GM18499 (cell line): ENCODE measurements around the gene RAD51D.
"Not testable (repeated sequence)": the region's sequence is repeated elsewhere in the genome, so short reads cannot be mapped to it uniquely, and the experiment has no call there.

ENCODE experiments used
- ATAC-seq: cut with Tn5 transposase; IDR thresholded peaks from one replicate; pipeline ENCODE4 v1.9.1; 2021; ENCODE audit warnings: moderate number of reproducible peaks; ENCODE audit not compliant: insufficient read depth, unreplicated experiment

The RAD51D gene

DNA sequence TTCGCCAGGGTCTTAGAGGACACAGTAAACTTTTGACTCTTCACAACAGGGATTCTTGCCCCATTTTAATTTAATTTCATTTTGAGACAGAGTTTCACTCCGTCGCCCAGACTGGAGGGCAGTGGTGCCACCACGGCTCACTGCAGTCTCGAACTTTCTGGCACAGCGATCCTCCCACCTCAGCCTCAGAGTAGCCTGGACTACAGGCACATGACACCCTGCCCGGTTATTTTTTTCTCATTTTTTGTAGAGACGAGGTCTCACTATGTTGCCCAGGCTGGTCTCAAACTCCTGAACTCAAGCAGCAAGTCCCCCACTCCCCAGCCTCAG is 22.8 kb upstream of the RAD51D start:
- no peak for ATAC-seq

DNA sequence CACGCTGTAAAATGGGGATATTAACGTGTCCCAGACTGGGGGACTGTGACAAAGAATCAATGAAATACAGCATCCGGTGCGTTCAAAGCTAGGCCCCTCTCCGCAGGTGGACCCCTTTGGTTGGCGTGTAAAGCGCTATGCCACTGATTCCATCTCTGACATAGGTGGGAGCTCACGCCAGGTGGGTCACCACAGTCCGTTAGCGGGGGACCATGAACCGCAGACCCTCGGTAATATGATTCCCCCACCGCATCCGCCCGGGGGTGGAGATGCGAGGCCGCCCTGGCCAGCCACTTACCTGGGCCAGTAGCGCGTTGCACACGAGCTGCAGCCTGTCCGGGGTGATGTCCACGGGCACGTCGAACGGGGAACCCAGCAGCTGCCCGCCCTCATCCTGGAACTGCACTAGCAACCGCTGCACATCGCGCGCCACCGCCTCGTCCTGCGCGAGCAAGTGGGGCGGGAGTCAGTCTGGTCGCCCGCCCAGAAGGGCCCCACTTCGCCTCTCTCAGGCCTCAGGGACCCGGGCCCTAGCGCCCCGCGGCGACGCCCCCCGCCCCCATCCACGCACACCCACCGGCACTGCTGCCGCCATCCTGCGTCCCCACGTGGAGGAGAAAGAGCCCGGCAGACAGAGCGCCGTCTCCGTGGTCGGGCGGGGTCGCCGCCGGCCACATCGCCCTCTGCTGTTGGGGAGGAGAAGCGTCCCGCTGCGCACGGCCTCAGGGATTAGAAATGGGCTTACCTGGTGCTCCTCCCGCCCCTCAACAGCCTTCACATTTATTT is 22.2 kb upstream of the RAD51D start, which contains the start of gene NLE1:
NLE1 (minus strand) TSS at position 623 of the 786 bp plus-strand sequence; CDS start at position 595, 28 bp downstream.
- no peak for ATAC-seq

DNA sequence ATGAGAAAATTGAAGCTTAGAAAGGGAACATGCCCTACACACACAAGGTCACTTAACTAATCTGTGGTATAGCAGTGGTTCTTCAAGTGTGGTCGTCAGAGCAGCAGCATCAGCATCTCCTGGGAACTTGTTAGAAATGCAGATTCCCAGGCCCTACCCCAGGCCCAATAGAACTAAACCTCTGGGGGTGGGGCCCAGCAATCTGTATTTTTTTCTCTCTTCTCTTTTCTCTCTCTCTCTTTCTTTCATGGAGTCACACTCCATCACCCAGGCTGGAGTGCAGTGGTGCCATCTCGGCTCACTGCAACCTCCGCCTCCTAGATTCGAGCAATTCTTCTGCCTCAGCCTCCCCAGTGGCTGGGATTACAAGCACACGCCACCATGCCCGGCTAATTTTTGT is 18.6 kb upstream of the RAD51D start:
- no peak for ATAC-seq

DNA sequence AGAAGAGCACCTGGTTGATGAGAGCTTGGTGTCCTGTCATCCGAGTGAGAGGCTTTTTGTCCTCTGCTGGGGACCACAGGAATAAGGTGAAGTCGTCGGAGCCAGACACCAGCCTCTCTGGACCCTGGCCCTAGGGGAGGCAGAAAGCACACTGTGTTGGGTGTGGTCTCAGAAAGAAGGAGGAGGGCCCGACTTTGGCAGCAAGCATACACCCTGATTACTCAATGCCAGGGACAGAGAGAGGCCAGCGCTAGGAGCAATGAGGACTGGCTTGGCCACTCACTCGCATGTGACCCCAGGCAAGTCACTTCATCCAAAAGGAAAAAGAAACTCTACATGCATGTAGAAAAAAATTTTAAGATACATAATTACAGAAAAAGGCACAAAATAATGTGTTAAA is 15.7 kb upstream of the RAD51D start:
- no peak for ATAC-seq

DNA sequence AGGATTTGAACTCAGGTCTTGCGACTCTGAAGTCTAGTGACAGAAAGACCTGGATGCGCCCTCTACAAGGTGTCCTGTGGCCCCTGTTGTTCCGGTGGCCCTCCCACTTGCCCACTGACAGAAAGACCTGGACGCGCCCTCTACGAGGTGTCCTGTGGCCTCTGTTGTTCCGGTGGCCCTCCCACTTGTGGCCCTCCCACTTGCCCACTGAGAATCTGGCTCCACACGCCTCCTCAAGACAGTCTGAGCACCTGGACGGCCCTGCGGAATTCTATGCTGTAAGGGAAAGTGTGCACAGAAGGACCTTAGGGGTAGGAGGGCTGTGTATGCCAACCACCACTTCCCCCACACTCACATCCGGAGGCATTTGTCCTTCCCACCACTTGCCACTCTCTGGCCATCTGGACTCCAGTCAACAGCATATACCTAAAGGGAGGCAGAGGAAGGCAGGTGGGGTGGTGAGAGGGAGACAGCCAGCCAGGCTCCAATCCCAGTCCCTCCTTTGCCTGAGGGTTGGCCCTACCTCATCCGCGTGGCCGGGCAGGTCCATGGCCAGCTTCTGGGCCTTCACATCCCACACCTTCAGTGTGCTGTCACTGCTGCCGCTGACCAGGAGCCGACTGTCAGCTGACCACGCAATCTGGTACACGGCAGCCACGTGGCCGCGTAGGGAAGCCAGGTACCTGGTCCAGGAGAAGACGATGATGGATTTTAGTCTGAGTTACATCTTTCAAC is 13.3 kb upstream of the RAD51D start:
- ATAC-seq = no peak

GRCh38 chr17:35132099-35132498 is 12.4 kb upstream of the RAD51D start:
- ATAC-seq = no peak

DNA sequence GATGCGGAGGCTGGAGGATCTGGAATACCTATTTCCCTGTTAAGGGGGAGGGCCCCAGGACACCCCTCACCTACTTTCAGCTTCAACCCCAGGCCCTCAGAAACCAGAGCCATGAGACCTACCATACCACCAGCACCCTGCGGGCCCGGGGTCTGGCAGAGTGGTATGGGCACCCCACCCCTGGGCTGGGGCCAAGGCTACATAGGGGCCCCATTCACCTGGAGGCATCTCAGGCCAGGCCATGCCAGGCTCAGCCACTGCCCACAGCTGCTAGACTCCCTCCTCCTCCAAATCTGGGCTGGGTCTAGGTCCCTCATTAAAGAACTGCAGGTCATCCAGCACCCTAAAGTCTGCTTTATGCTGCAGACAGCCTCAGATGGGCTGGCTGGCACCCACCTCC is 10.7 kb upstream of the RAD51D start:
- ATAC-seq = no peak

- ATAC-seq = no peak
These were observed 10.3 kb upstream of the RAD51D start for GRCh38 chr17:35129973-35130351.

GRCh38 chr17:35129154-35129972 is 9.7 kb upstream of the RAD51D start:
- ATAC-seq = no peak

- ATAC-seq = no peak
These were observed 8.3 kb upstream of the RAD51D start for GRCh38 chr17:35127751-35128514.

GRCh38 chr17:35121315-35121714 is 1.7 kb upstream of the RAD51D start, which contains the start of gene FNDC8:
Gene FNDC8, plus strand, starts transcription at chr17:35121615. Its CDS starts 79 bp downstream, at chr17:35121694.
- no peak for ATAC-seq

DNA sequence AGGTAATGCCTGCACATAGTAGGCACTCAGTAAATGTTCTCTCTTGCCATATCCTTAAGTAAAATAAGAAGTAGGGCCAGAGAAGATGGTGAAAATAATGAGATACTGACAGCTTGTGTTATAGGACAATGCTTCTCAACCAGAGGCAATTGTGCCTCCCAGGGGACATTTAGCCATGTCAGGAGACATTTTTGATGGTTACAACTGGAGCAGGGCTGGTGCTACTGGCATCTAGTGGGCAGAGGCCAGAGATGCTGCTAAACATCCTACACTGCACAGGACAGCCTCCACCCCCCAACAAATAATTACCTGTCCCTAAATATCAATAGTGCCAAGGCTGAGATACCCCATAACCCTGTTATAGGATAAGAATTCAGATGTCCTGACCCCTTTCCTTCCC is 1.7 kb downstream of the RAD51D start:
- no peak for ATAC-seq

DNA sequence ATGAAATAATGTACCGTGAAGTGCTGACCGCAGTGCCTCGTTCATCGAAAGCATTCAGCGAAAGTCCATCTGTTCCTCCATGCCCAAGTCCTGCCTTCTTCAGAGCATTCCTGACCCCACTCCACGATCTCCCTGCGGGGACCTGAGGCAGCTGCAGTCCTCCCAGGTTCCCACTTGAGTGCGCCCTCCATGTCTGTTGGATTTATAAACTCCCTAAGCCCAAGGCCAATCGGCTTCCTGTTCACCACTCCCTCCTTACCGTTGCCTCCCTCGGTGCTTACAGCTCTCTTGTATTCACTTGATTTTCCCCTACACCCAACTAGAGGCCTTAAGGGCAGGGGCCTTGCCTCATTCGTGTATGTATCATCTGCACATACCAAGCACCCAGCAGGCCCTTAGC is 2.8 kb downstream of the RAD51D start:
- ATAC-seq = no peak

DNA sequence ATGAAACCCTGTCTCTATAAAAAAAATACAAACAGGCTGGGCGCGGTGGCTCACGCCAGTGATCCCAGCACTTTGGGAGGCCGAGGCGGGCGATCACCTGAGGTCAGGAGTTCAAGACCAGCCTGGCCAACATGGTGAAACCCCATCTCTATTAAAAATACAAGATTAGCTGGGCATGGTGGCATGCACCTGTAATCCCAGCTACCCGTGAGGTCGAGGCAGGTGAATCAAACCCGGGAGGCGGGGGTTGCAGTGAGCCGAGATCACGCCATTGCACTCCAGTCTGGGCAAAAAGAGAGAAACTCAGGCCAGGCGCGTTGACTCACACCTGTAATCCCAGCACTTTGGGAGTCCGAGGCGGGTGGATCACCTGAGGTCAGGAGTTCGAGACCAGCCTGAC is 8.9 kb downstream of the RAD51D start:
- ATAC-seq = not testable (repeated sequence)

GRCh38 chr17:35104844-35105450 is 14.7 kb downstream of the RAD51D start:
- no peak for ATAC-seq

GRCh38 chr17:35103271-35103670 is 16.4 kb downstream of the RAD51D start:
- ATAC-seq = no peak

- no peak for ATAC-seq
These were observed 17.9 kb downstream of the RAD51D start for GRCh38 chr17:35101725-35102124.

DNA sequence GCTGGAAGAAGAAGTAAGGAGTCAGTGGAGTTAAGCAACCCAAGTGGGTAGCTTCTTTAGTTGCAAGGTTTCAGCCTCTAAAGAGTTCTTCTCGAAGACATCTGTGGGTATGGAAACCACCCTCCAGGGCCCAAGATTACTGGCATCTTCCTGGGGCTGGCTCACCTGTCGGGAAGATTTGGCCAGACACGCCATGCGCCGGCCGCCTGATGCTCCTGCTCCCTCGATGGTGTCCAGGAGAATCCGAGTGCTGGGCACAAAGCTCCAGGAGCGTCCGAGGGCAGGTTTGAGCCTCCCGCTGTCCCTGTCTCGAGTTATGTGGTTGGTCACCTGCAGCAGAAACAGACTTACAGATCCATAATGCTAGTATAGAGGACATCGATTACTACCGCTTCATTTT is 18.6 kb downstream of the RAD51D start:
- ATAC-seq = no peak

GRCh38 chr17:35099908-35100307 is 19.8 kb downstream of the RAD51D start:
- ATAC-seq = no peak

DNA sequence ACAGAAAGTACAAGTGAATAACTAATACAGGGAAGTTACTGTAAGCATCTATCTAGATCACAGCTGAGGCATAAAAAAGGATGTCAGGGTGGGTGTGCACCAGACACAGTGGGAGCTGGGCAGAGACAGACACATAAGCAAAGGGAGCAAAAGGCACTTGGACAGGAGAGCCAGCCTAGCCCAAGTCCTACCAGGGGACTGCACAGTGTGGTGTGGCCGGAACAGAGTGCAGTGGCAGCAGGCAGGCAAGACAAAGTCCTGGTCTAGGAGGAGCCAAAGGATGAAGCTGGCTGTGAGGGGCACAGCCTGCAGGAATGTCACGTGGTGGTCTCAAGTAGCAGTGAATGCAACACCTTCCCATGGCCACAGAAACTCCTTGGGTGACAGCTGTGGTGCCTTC is 21.9 kb downstream of the RAD51D start:
- no peak for ATAC-seq
